22Rv1 (cell line): Measurements from ENCODE around the gene TUBG2.
"Not testable (repeated sequence)": the region's sequence is repeated elsewhere in the genome, so short reads cannot be mapped to it uniquely, and the experiment has no call there.

Experiments used
- H3K27ac ChIP-seq: fragments of 450-650 bp; 2 replicates; pipeline ENCODE4 v1.5.1; 2017
- CTCF ChIP-seq: fragments of 450-650 bp; IDR thresholded peaks from 2 replicates; pipeline ENCODE4 v1.5.1; 2017; ENCODE audit warnings: mild to moderate bottlenecking
- ZFX ChIP-seq: fragments of 450-650 bp; IDR thresholded peaks from 2 replicates; pipeline ENCODE4 v1.6.1; 2017; ENCODE audit warnings: antibody characterized with exemption, borderline replicate concordance

TUBG2 gene

GRCh38 chr17:42623271-42623670, 35.8 kb upstream of the TUBG2 start:
- TF ChIP-seq CTCF (no peak), ZFX (no peak)
- H3K27ac ChIP-seq, result no peak overlapping the region

- TF ChIP-seq ZFX, result no peak
- no peak for TF ChIP-seq CTCF
- peak overlapping the region; percentile 43; the same call in 1 of the 2 replicates for H3K27ac ChIP-seq
Measured at GRCh38 chr17:42623732-42624596, 35.1 kb upstream of the TUBG2 start.

GRCh38 chr17:42627032-42627764, 31.9 kb upstream of the TUBG2 start:
- not testable (repeated sequence) for H3K27ac ChIP-seq

- H3K27ac ChIP-seq, result no peak overlapping the region
- TF ChIP-seq CTCF (no peak), ZFX (no peak)
Measured at GRCh38 chr17:42629411-42630009, 29.6 kb upstream of the TUBG2 start.

GRCh38 chr17:42632949-42633444, 26.1 kb upstream of the TUBG2 start:
- TF ChIP-seq ZFX (no peak), CTCF (no peak)
- H3K27ac ChIP-seq, result no peak overlapping the region

GRCh38 chr17:42639525-42640113, 19.5 kb upstream of the TUBG2 start:
- H3K27ac ChIP-seq, result no peak overlapping the region
- TF ChIP-seq ZFX, result no peak

GRCh38 chr17:42640121-42640520, 19.0 kb upstream of the TUBG2 start:
- TF ChIP-seq CTCF (no peak), ZFX (no peak)
- H3K27ac ChIP-seq, result no peak overlapping the region

GRCh38 chr17:42642336-42642735, 16.7 kb upstream of the TUBG2 start:
- TF ChIP-seq CTCF, result no peak
- no peak for TF ChIP-seq ZFX
- H3K27ac ChIP-seq, result no peak overlapping the region
